CD4-positive, alpha-beta T cell treated with Interleukin-2 at 100 ng/mL for 4 hours (primary cell): ENCODE measurements around the gene TMEM44.

Experiments used
- DNase-seq: peaks from one replicate; pipeline ENCODE4 v3.0.0-alpha.2; 2020; ENCODE audit warnings: low spot score

Gene TMEM44

GRCh38 chr3:194577986-194578905, 55.0 kb downstream of the TMEM44 start:
- peak; percentile 28 for DNase-seq

GRCh38 chr3:194575484-194576210, 57.6 kb downstream of the TMEM44 start:
- DNase-seq, result no peak

- no peak for DNase-seq
Measured at GRCh38 chr3:194574639-194575483, 58.4 kb downstream of the TMEM44 start.

GRCh38 chr3:194573680-194574437, 59.4 kb downstream of the TMEM44 start:
- peak; percentile 43 for DNase-seq

- DNase-seq, result no peak
Measured at GRCh38 chr3:194572944-194573491, 60.2 kb downstream of the TMEM44 start.

- no peak for DNase-seq
Measured at GRCh38 chr3:194572143-194572789, 61.0 kb downstream of the TMEM44 start.

GRCh38 chr3:194571491-194572142, 61.6 kb downstream of the TMEM44 start:
- no peak for DNase-seq

- DNase-seq, result no peak
Measured at GRCh38 chr3:194570898-194571297, 62.3 kb downstream of the TMEM44 start.

GRCh38 chr3:194570235-194570634, 63.0 kb downstream of the TMEM44 start:
- DNase-seq, result no peak

GRCh38 chr3:194569252-194569651, 64.0 kb downstream of the TMEM44 start:
- DNase-seq, result no peak

- no peak for DNase-seq
Measured at GRCh38 chr3:194565597-194566190, 67.5 kb downstream of the TMEM44 start.

GRCh38 chr3:194562986-194563385, 70.2 kb downstream of the TMEM44 start:
- DNase-seq, result no peak

GRCh38 chr3:194561306-194561974, 71.8 kb downstream of the TMEM44 start:
- DNase-seq, result no peak

- DNase-seq, result no peak
Measured at GRCh38 chr3:194560047-194560446, 73.2 kb downstream of the TMEM44 start.

- DNase-seq, result no peak
Measured at GRCh38 chr3:194559530-194559929, 73.7 kb downstream of the TMEM44 start.

- no peak for DNase-seq
Measured at GRCh38 chr3:194556086-194557056, 76.8 kb downstream of the TMEM44 start.

GRCh38 chr3:194555175-194556062, 77.8 kb downstream of the TMEM44 start:
- DNase-seq, result no peak
